HFF-Myc (cell line): ENCODE measurements around the gene NT5DC3.

Experiments used
- DNase-seq: peaks from one replicate; pipeline ENCODE4 v3.0.0-alpha.2; 2011; ENCODE audit warnings: low read depth; ENCODE audit errors: extremely low read depth
- H3K4me3 ChIP-seq: replicated peaks from 2 replicates; pipeline ENCODE4 v1.5.1; 2011; ENCODE audit warnings: low read depth, mild to moderate bottlenecking, control low read depth, low read length
- CTCF ChIP-seq: IDR thresholded peaks from 2 replicates; pipeline ENCODE4 v1.5.1; 2012; ENCODE audit warnings: mild to moderate bottlenecking, low read depth, low read length, control low read depth; ENCODE audit errors: missing control alignments

Gene NT5DC3

GRCh38 chr12:103743788-103744187 is 97.2 kb downstream of the NT5DC3 start:
- no peak overlapping the region for H3K4me3 ChIP-seq
- TF ChIP-seq CTCF = no peak
- DNase-seq = no peak

GRCh38 chr12:103742349-103742932 is 98.6 kb downstream of the NT5DC3 start:
- no peak for TF ChIP-seq CTCF
- H3K4me3 ChIP-seq = no peak overlapping the region
- DNase-seq = peak; percentile 39

- H3K4me3 ChIP-seq = no peak overlapping the region
- DNase-seq = no peak
- no peak for TF ChIP-seq CTCF
Measured at GRCh38 chr12:103737881-103738280, 103.2 kb downstream of the NT5DC3 start.

- TF ChIP-seq CTCF = no peak
- DNase-seq = no peak
- H3K4me3 ChIP-seq = no peak overlapping the region
Measured at GRCh38 chr12:103736572-103736971, 104.5 kb downstream of the NT5DC3 start.

GRCh38 chr12:103735291-103735690 is 105.7 kb downstream of the NT5DC3 start:
- DNase-seq = no peak
- H3K4me3 ChIP-seq = no peak overlapping the region
- TF ChIP-seq CTCF = no peak

- no peak overlapping the region for H3K4me3 ChIP-seq
- DNase-seq = no peak
- no peak for TF ChIP-seq CTCF
Measured at GRCh38 chr12:103734863-103735262, 106.2 kb downstream of the NT5DC3 start.

GRCh38 chr12:103731539-103731938 is 109.5 kb downstream of the NT5DC3 start:
- DNase-seq = no peak
- no peak overlapping the region for H3K4me3 ChIP-seq
- no peak for TF ChIP-seq CTCF
